NCI-H1092 (cell line): ENCODE data around the gene MDM2.
"Not testable (repeated sequence)": the region's sequence is repeated elsewhere in the genome, so short reads cannot be mapped to it uniquely, and the experiment has no call there.

ENCODE experiments used
- DNase-seq: peaks from one replicate; lab custom pipeline; 2025; lab: John Stamatoyannopoulos, UW

MDM2 gene

GRCh38 chr12:68785823-68786222 lies 22.2 kb upstream of the MDM2 start:
- DNase-seq: no peak

- DNase-seq: no peak
Observed at GRCh38 chr12:68786929-68787328, 21.0 kb upstream of the MDM2 start.

DNA sequence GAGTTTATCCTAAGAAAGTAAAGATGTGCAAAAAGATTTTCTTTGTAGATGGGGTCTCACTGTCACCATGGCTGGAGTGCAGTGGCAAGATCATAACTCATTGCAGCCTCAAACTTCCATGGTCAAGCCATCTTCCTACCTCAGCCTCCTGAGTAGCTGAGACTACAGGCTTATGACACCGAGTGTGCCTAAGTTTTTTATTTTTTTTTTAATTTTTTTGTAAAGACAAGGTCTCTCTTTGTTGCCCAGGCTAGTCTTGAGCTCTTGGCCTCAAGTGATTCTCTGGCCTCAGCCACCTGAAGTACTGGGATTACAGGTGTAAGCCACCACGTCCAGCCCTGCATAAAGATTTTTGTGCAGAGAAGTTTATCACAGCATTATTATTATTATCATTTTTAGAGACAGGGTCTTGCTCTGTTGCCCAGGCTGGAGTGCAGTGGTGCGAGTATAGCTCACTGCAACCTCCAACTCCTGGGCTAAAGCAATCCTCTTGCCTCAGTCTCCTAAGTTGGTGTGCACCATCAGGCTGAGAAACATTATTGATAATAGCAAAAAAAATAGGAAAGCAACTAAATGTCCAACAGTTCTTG lies 19.3 kb upstream of the MDM2 start:
- no peak for DNase-seq

DNA sequence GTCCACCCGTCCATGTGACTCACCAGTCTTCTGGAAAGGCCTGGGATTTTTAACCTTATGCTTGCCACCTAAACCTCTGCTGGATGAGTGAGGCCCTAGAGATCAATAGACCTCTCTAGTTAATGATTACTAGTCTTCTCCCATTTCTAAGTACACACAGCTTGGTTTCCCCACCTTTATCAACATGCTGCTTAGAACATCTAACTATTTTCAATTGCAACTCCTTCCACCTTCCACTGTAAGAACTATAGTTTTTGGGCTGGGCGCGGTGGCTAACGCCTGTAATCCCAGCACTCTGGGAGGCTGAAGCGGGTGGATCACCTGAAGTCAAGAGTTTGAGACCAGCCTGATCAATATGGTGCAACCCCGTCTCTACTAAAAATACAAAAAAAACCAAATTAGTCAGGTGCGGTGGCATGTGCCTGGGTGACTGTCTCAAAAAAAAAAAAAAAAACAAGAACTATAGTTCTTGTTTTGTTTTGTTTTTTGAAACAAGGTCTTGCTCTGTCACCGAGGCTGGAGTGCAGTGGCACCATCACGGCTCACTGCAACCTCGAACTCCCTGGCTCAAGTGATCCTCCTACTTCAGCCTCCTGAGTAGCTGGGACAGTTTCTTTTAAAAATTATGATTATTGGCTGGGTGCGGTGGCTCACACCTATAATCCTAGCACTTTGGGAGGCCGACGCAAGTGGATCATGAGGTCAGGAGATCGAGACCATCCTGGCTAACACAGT lies 18.7 kb upstream of the MDM2 start:
- DNase-seq: no peak

DNA sequence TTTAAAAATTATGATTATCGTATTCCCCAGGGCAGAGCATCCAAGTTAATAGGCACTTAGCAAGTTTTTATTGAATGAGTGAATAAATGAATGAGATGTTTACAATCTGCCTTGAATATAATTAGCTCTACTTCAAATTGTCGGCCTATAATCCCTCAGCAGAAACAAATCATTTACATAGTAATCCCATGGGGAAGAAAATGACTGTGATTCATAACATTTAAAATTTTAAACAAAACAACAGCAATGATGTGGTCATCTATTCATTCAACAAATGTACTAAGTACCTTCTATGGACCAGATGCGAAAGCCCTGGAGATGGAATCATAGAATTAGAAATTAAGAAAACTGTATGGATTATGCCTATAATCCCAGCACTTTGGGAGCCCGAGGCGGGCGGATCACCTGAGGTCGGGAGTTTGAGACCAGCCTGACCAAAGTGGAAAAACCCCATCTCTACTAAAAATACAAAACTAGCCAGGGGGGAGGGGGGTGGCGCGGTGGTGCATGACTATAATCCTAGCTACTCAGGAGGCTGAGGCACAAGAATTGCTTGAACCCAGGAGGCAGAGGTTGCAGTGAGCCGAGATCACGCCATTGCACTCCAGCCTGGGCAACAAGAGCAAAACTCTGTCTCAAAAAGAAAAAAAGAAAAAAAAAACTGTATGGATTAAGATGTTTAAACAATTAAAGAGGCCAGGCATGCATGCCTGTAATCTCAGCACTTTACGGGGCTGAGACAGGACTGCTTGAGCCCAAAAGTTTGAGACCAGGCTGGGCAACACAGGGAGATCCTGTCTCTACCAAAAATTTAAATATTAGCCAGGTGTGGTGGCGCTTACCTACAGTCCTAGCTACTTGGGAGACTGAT lies 17.7 kb upstream of the MDM2 start:
- DNase-seq: no peak

DNA sequence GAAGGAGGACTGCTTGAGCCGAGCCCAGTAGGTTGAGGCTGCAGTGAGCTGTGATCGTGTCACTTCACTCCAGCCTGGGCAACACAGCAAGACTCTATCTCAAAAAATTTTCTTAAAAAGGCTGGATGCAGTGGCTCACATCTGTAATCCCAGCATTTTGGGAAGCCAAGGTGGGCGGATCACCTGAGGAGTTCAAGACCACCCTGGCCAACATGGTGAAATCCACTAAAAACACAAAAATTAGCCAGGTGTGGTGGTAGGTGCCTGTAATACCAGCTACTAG lies 17.1 kb upstream of the MDM2 start:
- DNase-seq: no peak

DNA sequence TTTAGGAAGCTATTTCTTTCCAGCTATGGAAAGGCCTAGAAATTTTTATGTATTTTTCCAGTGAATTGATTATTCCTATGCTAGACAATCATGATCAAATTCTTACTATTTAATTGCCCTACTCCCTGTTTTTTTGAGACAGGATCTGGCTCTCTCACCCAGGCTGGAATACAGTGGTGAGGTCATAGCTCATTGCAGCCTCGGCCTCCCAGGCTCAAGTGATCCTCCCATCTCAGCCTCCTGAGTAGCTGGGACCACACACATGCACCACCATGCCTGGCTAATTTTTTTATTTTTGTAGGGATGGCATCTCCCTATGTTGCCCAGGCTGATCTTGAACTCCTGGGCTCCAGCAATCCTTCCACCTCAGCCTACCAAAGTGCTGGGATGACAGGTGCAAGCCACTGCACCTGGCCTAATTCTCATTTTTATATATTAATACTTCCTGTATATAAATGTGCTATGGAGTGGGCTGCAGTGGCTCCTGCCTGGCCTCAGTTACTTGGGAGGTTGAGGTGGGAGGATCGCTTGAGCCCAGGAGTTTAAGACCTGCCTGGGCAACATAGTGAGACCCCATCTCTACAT lies 16.0 kb upstream of the MDM2 start:
- no peak for DNase-seq

- no peak for DNase-seq
Observed at GRCh38 chr12:68792952-68793351, 15.0 kb upstream of the MDM2 start.

DNA sequence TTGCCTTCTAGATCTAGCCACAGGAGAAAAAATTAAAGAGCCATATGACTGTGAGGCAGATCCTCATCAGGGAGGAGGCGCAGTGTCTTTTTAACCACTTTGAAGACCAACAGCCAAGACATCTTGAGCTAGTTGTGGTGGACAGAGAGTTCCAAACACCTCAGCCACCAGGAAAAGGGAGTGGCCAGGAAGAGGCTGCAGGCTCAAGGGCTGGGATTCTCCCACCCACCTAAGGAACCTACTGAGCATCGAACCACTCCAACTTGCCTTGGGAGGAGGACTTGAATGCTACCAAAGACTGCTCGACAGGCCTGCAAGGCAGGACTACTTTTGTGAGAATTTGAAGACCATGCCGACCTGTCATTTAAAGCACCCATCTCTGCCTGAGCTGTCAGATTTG lies 14.5 kb upstream of the MDM2 start:
- DNase-seq: no peak

DNA sequence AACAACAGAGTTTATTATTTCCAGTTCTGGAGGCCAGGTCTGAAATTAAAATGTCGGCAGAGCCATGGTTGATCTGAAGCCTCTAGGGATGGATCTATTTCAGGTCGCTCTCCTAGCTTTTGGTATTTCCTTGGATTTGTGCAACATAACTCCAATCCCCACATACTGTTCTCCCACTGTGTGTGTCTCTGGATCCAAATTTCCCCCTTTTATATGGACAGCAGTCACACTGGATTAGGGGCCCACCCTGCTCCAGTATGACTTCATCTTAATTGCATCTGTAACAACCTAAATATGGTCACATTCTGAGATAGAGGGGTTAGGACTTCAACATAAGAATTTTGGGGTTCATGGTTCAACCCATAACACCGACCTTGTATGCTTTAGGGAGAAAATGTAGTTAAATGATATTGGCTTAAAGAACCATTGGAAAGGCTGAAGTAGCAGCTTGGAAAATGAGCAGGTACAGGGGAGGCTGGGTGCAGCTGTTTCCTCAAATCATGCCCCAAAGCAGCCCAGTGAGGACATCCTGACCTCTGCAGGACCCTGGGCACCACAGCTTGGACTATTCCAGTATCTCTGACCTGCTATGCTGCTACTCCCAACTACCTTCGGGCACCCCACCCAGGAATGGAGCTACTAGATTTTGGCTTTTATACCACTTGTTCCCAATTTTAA lies 13.9 kb upstream of the MDM2 start:
- DNase-seq: no peak

DNA sequence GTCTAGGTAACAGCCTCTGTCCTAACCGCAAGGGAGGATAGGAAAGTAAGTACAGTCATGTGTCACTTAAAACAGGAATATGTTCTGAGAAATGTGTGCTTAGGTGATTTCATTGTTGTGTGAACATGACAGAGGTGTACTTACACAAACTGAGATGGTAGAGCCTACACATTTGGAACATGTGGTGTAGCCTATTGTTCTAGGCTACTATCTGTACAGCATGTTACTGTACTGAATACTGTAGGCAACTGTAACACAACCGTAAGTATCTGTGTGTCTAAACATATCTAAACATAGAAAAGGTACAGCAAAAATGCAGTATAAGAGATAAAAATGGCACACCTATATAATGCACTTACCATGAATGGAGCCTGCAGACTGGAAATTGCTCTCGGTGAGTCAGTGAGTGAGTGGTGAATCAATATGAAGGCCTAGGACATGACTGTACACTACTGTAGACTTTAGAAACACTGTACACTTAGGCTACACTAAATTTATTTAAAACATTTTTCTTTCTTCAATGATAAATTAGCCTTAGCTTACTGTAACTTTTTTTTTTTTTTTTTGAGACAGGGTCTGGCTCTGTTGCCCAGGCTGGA lies 13.2 kb upstream of the MDM2 start:
- no peak for DNase-seq

DNA sequence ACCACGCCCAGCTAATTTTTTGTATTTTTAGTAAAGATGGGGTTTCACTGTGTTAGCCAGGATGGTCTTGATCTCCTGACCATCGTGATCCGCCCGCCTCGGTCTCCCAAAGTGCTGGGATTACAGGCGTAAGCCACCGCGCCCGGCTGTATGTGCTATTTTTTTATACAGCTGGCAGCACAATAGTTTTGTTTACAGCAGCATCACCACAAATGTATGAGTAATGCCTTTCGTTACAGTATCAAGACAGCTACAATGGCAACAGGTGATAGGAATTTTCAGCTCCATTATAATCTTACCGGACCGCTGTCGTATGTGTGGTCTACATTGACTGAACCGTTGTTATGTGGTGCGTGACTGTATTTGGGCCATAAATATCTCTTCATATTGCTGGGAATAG lies 11.6 kb upstream of the MDM2 start:
- DNase-seq: no peak

- DNase-seq: no peak
Observed at GRCh38 chr12:68798882-68799234, 9.1 kb upstream of the MDM2 start.

- no peak for DNase-seq
Observed at GRCh38 chr12:68800294-68800693, 7.7 kb upstream of the MDM2 start.

- not testable (repeated sequence) for DNase-seq
Observed at GRCh38 chr12:68801124-68801523, 6.9 kb upstream of the MDM2 start.

DNA sequence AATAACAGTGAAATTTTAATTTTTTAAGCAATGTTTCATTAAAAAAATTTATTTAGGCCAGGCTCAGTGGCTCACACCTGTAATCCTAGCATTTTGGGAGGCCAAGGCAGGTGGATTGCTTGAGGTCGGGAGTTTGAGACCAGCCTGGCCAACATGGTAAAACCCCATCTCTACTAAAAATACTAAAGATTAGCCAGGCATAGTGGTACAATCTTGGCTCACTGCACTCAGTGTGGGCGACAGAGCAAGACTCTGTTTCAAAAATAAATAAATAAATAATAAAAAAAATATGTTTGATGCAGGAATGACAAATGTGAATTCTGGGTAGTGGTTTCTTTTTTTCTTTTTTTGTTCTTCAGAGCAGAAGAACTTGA lies 5.6 kb upstream of the MDM2 start:
- DNase-seq: not testable (repeated sequence)

- not testable (repeated sequence) for DNase-seq
Observed at GRCh38 chr12:68802911-68803651, 4.9 kb upstream of the MDM2 start.

DNA sequence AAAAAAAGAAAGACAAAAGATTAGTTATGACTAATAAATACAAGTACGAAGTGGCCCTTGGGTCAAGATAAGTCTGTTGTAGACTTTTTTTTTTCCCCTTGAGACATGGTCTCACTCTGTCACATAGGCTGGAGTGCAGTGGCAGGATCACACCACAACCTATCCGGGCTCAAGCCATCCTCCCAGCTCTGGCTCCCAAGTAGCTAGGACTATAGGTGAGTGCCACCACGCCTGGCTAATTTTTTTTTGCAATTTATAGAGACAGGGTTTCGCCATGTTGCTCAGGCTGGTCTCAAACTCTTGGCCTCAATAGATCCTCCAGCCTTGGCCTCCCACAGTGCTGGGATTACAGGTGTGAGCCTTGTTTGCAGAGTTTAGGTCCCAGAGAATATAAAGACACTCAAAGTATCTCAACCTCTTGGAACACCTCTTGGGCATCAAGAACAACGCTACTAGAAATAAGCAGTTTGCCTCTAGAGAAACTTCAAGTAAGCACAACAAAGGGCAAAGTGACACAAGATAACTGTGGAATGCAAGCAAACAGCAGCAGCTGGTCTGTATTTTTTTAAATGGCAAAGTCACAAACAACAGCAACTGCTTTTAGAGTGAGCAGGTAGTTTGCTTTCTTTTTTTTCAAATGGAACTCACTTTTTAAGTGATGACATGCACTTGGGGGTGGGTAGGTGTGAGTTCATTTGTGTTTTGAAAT lies 3.9 kb upstream of the MDM2 start:
- no peak for DNase-seq

GRCh38 chr12:68804657-68805591 lies 3.1 kb upstream of the MDM2 start:
- no peak for DNase-seq
